ENCODE data around the gene SOBP.

The SOBP gene

GRCh38 chr6:107642095-107642860 is 152.4 kb downstream of the SOBP start:
- DNase-seq, result no peak

- DNase-seq, result no peak
Measured at GRCh38 chr6:107642861-107643328, 153.0 kb downstream of the SOBP start.

GRCh38 chr6:107644513-107644912 is 154.6 kb downstream of the SOBP start:
- peak; percentile 39 for DNase-seq

- no peak for DNase-seq
Measured at GRCh38 chr6:107645740-107646139, 155.8 kb downstream of the SOBP start.

GRCh38 chr6:107646176-107646575 is 156.3 kb downstream of the SOBP start:
- DNase-seq, result no peak

- DNase-seq, result no peak
Measured at GRCh38 chr6:107646776-107647438, 157.0 kb downstream of the SOBP start.

- no peak for DNase-seq
Measured at GRCh38 chr6:107647439-107647948, 157.6 kb downstream of the SOBP start.

GRCh38 chr6:107648983-107649382 is 159.1 kb downstream of the SOBP start:
- DNase-seq, result no peak

- DNase-seq, result no peak
Measured at GRCh38 chr6:107652526-107653182, 162.7 kb downstream of the SOBP start.

GRCh38 chr6:107653183-107653580 is 163.3 kb downstream of the SOBP start:
- no peak for DNase-seq

- no peak for DNase-seq
Measured at GRCh38 chr6:107653861-107654394, 164.0 kb downstream of the SOBP start.

- DNase-seq, result no peak
Measured at GRCh38 chr6:107654764-107655163, 164.8 kb downstream of the SOBP start.

- no peak for DNase-seq
Measured at GRCh38 chr6:107655245-107655644, 165.3 kb downstream of the SOBP start.

GRCh38 chr6:107655864-107656263 is 165.9 kb downstream of the SOBP start:
- DNase-seq, result no peak

GRCh38 chr6:107656401-107656800 is 166.5 kb downstream of the SOBP start:
- DNase-seq, result peak; percentile 16

- DNase-seq, result no peak
Measured at GRCh38 chr6:107656883-107657282, 167.0 kb downstream of the SOBP start.

GRCh38 chr6:107657373-107657754 is 167.4 kb downstream of the SOBP start:
- no peak for DNase-seq

- DNase-seq, result peak; percentile 84
Measured at GRCh38 chr6:107657755-107658461, 168.0 kb downstream of the SOBP start.

- DNase-seq, result no peak
Measured at GRCh38 chr6:107658920-107659865, 169.3 kb downstream of the SOBP start.

- no peak for DNase-seq
Measured at GRCh38 chr6:107660839-107661238, 170.9 kb downstream of the SOBP start.

- no peak for DNase-seq
Measured at GRCh38 chr6:107661291-107661690, 171.4 kb downstream of the SOBP start.

- DNase-seq, result no peak
Measured at GRCh38 chr6:107662333-107662732, 172.4 kb downstream of the SOBP start.

All from HCEC 1CT (cell line).